Loucy (cell line): ENCODE measurements around the gene COPS7B.

ENCODE experiments used
- H2AFZ ChIP-seq: fragments of 200-600 bp; sonication (generic); 2 replicates; pipeline ENCODE4 v1.6.0; 2016; ENCODE audit warnings: antibody characterized with exemption, mild to moderate bottlenecking, low read length, moderate library complexity
- H3F3A ChIP-seq: fragments of 200-600 bp; 2 replicates; pipeline ENCODE4 v1.6.0; 2016; ENCODE audit warnings: antibody characterized with exemption, low read depth, mild to moderate bottlenecking
- H3K27me3 ChIP-seq: fragments of 200-600 bp; sonication (generic); 2 replicates; pipeline ENCODE4 v1.6.1; 2014; ENCODE audit warnings: low read length, mild to moderate bottlenecking; ENCODE audit not compliant: insufficient read depth, poor library complexity, severe bottlenecking
- H3K36me3 ChIP-seq: fragments of 200-600 bp; sonication (generic); 2 replicates; pipeline ENCODE4 v1.6.1; 2016; ENCODE audit warnings: low read length; ENCODE audit not compliant: insufficient read depth
- H3K4me1 ChIP-seq: fragments of 200-600 bp; sonication (generic); 2 replicates; pipeline ENCODE4 v1.5.1; 2014; ENCODE audit warnings: low read length, mild to moderate bottlenecking; ENCODE audit not compliant: insufficient read depth, poor library complexity, severe bottlenecking
- H3K4me2 ChIP-seq: fragments of 200-600 bp; sonication (generic); 2 replicates; pipeline ENCODE4 v1.6.0; 2014; ENCODE audit warnings: antibody characterized with exemption, low read length, low read depth, mild to moderate bottlenecking; ENCODE audit not compliant: poor library complexity, severe bottlenecking
- H3K4me3 ChIP-seq: fragments of 200-600 bp; sonication (generic); 2 replicates; pipeline ENCODE4 v1.5.1; 2014; ENCODE audit warnings: low read length, mild to moderate bottlenecking, mixed read lengths; ENCODE audit not compliant: poor library complexity, severe bottlenecking
- H3K79me2 ChIP-seq: fragments of 200-600 bp; sonication (generic); 2 replicates; pipeline ENCODE4 v1.6.1; 2014; ENCODE audit warnings: low read length; ENCODE audit not compliant: insufficient read depth
- H3K9ac ChIP-seq: fragments of 200-600 bp; sonication (generic); 2 replicates; pipeline ENCODE4 v1.6.0; 2014; ENCODE audit warnings: mild to moderate bottlenecking, low read depth, low read length, moderate library complexity; ENCODE audit not compliant: poor library complexity, severe bottlenecking
- H3K9me2 ChIP-seq: fragments of 200-600 bp; sonication (generic); replicated peaks from 2 replicates; pipeline ENCODE4 v1.6.1; 2016; ENCODE audit warnings: low read depth, low read length, mixed read lengths
- H3K9me3 ChIP-seq: fragments of 200-600 bp; sonication (generic); 2 replicates; pipeline ENCODE4 v1.6.1; 2014; ENCODE audit warnings: mild to moderate bottlenecking, antibody characterized with exemption, low read length, low read depth; ENCODE audit not compliant: insufficient read depth
- H4K20me1 ChIP-seq: fragments of 200-600 bp; sonication (generic); 2 replicates; pipeline ENCODE4 v1.6.0; 2014; ENCODE audit warnings: antibody characterized with exemption, low read length, mild to moderate bottlenecking; ENCODE audit not compliant: insufficient read depth, poor library complexity, severe bottlenecking
- CTCF ChIP-seq: fragments of 200-600 bp; sonication (generic); conservative IDR thresholded peaks from 2 replicates; pipeline ENCODE4 v1.5.1; 2014; ENCODE audit warnings: mild to moderate bottlenecking, antibody characterized with exemption, low read length
- EZH2phosphoT487 ChIP-seq: fragments of 200-600 bp; IDR thresholded peaks from 2 replicates; pipeline ENCODE4 v1.6.1; 2018; ENCODE audit warnings: antibody characterized with exemption, mild to moderate bottlenecking, moderate library complexity, borderline replicate concordance

COPS7B gene

DNA sequence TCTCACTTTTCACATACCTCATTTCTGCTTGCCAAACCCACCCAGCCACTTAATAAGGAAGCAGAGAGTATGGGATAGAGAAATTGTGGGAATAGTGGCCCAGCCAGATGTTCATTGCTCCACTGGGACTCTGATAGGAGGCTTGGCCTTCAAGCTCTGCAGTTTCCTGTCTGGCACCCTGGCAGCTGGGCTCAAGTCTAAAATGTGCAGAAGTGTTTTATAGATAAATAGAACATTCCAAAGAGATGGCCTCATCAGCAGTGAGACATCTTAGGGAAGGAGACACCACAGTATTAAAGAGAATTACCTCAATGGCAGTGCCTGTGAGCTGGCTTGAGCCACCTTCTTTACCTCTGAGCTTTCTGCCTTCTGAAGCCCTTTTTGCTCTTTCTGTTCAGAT is 24.7 kb downstream of the COPS7B start:
- Histone ChIP-seq H3K9me2 (no peaks in the 10 kb centered on the region), H3K9ac (no peak overlapping the region), H3K4me2 (no peak overlapping the region), H3F3A (no peaks in the 10 kb centered on the region), H3K4me1 (no peaks in the 10 kb centered on the region), H3K9me3 (no peaks in the 10 kb centered on the region), H3K79me2 (no peaks in the 10 kb centered on the region), H4K20me1 (no peaks in the 10 kb centered on the region), H3K36me3 (peaks cover 52% of the 10 kb centered on the region; the same call in 1 of the 2 replicates), H2AFZ (no peak overlapping the region), H3K4me3 (no peak overlapping the region), H3K27me3 (no peaks in the 10 kb centered on the region)
- TF ChIP-seq EZH2phosphoT487 (no peak), CTCF (no peak)

DNA sequence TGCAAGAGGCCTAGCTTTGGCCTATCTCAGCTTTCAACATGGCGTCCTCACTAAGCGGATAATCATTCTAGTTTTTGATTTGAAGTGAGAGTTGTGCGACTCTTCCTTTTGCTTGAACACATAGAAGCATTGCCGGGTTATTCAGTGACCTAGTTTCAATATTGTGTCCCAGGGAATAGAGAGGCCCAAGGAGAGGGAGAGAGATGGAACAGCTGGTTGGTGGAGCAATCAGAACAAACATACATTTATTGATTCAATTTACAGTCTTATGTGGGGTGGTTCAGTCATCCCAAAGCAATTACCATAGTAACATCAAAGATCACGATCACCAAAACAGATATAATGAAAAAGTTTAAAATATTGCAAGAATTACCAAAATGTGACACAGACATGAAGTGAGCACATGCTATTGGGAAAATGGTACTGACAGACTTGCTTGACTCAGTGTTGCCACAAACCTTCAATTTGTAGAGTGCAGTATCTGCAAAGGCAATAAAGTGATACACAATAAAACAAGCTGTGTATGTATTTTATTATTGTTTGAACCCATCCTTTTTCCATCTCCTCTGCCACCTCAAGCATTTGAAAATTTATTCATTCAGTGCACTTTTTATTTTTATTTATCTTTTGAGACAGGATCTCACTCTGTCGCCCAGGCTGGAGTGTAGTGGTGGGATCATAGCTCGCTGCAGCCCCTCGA is 30.2 kb downstream of the COPS7B start:
- TF ChIP-seq CTCF (no peak), EZH2phosphoT487 (no peak)
- Histone ChIP-seq H2AFZ (no peak overlapping the region), H3F3A (no peaks in the 10 kb centered on the region), H3K79me2 (no peaks in the 10 kb centered on the region), H3K27me3 (no peaks in the 10 kb centered on the region), H3K9ac (no peak overlapping the region), H3K4me2 (no peak overlapping the region), H3K9me3 (no peaks in the 10 kb centered on the region), H4K20me1 (no peaks in the 10 kb centered on the region), H3K4me3 (no peak overlapping the region), H3K9me2 (no peaks in the 10 kb centered on the region), H3K36me3 (0 out of 2 replicates have a peak, but pooled peaks cover 3% of the 10 kb centered on the region), H3K4me1 (no peaks in the 10 kb centered on the region)

DNA sequence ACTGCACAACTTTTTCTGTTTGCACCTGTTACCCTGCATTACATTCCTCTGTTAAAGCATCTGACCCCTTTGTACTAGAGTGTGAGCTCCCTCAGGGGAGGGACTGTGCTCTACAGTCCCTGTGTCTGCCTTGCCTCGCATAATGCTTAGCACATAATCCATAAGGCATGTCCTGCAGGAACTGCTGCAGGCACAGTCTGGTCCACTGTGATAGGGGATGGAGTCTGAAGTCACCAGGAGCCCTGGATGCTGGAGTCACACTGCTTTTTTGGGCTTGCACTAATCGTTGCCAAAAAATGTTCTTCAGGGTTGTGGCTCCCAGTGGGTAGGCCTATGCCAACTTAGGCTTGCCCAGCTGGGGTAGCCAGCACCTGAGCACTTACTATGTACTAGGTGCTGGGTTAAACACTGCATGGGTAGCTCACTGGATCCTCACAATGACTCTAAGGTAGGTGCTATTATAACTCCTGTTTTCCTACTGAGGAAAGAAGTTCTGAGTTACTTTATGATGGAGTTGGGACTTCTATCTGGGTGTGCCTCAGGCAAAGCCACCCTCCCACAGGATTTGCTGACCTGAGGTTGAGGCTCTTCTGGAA is 33.3 kb downstream of the COPS7B start:
- H2AFZ ChIP-seq = no peak overlapping the region
- H3K79me2 ChIP-seq = no peaks in the 10 kb centered on the region
- H3K4me3 ChIP-seq = no peak overlapping the region
- H3K36me3 ChIP-seq = 0 out of 2 replicates have a peak, but pooled peaks cover 3% of the 10 kb centered on the region
- H3F3A ChIP-seq = no peaks in the 10 kb centered on the region
- H3K4me2 ChIP-seq = no peak overlapping the region
- H3K9me2 ChIP-seq = no peaks in the 10 kb centered on the region
- no peaks in the 10 kb centered on the region for H3K27me3 ChIP-seq
- H3K9ac ChIP-seq = no peak overlapping the region
- no peaks in the 10 kb centered on the region for H3K4me1 ChIP-seq
- peaks cover 4% of the 10 kb centered on the region; the same call in 1 of the 2 replicates for H3K9me3 ChIP-seq
- TF ChIP-seq CTCF (no peak), EZH2phosphoT487 (no peak)
- no peaks in the 10 kb centered on the region for H4K20me1 ChIP-seq
